OCI-M2 (cell line): Measurements from ENCODE around the gene EDAR.

Experiments used
- DNase-seq: peaks from one replicate; lab custom pipeline; 2025; ENCODE audit not compliant: unreplicated experiment; lab: John Stamatoyannopoulos, UW

EDAR gene

GRCh38 chr2:108941767-108942166, 47.3 kb downstream of the EDAR start:
- DNase-seq: no peak

GRCh38 chr2:108941161-108941665, 47.8 kb downstream of the EDAR start:
- no peak for DNase-seq

DNA sequence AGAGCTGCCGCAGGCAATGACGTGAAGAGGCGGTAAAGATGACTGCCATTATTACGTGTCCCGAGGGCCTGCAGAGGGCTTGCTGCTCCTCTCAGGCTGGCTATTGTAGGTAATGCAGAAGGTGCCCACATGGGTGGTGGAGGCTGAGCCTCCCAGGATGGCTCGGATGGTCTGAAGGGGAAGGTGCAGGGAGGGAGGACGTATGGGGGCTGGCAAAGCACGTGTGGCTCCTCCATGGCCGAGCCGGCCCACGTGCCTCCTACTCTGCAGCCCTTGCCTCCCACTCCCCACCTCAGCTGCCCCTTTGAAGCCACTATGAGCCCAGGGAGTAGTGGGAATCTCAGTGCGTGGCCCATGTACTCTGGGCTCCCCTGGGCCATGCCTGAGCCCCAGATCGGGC, 48.9 kb downstream of the EDAR start:
- DNase-seq: no peak

DNA sequence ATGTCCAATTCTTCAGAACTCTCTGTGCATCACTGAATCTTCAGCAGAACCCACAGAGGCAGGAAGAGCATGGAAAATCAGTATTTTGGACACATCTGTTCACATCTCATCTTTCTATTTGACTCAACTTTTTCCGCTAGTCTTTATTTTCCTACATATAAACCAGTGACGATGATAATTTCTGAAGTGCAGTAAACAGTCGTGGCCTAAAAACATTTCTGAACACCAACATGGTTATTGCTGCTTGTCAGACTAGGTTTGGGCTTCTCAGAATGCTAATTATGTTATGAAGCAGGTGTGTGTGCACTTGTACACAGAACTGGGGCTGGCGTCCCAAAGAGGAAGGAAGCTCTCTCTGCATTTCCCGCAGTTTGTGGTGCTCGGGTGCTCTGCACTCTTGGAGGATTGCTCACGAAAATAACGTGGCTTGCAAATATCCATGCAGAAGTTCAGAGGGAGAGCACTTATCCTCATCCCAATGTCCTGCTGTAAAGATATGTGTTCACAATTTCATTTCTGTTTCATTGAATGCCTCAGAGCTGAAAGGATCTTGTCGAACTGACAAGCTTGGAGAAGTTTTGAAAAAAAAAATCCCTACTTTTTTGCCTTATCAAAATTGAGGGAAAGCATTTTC, 50.8 kb downstream of the EDAR start:
- no peak for DNase-seq

- no peak for DNase-seq
Measured at GRCh38 chr2:108937367-108938017, 51.5 kb downstream of the EDAR start.

- no peak for DNase-seq
Measured at GRCh38 chr2:108936866-108937265, 52.2 kb downstream of the EDAR start.

- no peak for DNase-seq
Measured at GRCh38 chr2:108936076-108936864, 52.8 kb downstream of the EDAR start.

GRCh38 chr2:108935271-108935741, 53.7 kb downstream of the EDAR start:
- DNase-seq: no peak

GRCh38 chr2:108934583-108935245, 54.3 kb downstream of the EDAR start:
- DNase-seq: no peak

GRCh38 chr2:108934151-108934550, 54.9 kb downstream of the EDAR start:
- DNase-seq: no peak

DNA sequence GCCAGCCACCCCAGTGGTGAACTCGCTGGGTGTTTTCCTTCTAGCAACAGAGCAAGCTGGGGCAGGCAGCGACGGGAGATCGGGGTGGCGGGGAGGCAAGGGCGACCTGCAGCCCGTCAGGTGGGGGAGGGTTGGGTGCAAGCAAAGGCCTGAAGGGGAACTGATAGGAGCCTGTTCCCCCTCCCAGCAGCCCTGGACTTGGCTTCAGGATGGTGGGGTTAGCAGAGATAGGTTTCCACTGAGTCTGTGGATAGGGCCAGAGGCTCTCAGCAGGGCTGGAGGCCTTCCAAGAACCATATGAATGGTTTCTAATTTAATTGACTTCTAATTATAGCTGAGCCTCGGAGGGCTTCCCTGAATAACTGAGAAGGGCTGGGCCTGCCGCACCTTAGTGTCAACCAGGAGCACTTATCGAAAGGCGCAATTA, 55.3 kb downstream of the EDAR start:
- no peak for DNase-seq

DNA sequence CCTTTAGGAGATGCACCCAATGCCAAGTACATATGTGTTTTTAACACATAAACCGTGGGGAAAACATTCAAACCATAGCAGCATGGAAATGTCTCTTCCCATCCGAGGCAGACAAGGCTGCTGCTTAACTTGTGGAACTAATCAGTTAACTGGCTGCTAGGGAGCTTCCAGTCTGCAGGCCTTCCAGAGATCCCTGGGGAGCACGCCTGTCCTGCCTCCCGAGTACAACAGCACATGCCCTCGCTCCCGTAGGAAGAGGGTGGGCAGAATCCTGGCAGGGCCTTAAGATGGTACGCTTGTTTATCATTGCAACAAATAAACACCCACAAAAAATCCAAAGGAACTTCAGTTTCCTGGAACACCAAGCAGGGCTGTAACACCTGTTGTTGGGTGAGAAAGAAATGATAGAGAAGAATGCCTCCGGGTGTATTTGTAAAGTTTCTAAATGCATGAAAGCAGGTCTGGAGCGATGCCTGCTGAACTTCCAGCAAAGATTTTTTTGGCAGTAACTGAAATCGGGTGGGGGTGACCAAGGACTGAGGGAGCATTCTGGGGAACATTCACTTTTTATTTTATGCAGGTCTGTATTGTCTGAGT, 56.2 kb downstream of the EDAR start:
- DNase-seq: no peak

GRCh38 chr2:108931372-108931771, 57.6 kb downstream of the EDAR start:
- DNase-seq: no peak

DNA sequence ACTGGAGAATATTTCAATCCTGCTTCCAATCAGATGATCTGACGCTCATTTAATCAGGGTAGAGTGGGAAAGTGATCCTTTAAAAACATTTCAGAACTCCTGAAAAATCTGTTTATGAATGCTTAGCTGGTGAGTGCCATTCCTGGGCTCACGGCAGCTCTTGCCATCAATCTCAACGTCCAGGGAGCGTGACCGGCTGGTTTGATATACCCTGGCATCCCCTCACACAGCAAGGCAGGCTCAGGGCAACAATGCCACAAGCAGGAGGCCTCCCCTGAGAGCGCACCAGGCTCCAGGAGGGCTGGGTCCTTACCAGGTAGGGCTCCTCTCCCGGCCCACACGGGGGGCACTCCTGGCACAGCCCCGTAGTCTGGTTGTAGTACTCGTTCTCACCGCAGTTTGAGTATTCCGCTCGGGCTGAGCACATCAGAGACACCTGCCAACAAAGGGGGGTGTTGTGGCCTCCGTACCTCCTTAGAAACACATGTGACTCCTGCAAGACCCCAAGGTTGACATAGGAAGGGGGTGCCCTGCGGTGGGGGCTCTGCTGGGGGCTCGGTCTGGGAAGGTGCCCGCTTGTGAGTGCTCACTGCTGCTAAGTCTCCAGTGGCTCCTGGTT, 59.1 kb downstream of the EDAR start:
- DNase-seq: no peak

- no peak for DNase-seq
Measured at GRCh38 chr2:108928660-108929377, 60.2 kb downstream of the EDAR start.

DNA sequence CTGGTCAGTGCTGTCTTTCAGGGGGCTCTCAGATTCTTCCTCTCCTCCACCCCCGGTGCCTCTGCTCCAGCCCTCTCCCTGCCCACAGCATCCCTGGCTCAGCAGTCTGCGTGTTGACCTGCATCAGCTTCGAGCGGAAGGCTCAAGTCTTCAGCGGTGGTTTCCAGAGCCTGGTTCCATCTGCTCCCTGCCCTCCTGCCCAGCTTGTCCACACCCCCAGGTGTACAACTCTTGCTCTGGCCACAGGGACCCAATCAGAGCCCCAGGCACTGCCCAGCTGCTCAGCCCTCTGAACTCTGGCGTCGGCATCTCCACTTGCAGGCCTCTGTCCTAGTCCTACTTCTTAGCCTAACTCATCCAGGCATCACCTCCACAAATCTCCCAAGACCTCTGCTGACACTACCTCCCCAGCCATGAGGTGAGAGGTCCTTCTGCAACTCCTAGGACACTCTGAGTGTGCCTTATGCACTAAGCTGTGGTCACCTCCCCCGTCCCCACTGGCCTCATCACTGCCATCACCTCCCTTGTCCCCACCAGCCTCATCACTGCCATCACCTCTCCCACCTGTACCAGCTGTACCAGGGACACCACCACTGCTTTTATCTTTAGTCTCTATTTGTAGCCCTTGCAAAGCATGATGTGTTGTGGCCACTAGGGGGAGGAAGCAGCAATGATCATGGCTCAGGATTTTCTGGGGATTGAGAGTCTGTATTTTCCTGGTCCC, 60.9 kb downstream of the EDAR start:
- no peak for DNase-seq

DNA sequence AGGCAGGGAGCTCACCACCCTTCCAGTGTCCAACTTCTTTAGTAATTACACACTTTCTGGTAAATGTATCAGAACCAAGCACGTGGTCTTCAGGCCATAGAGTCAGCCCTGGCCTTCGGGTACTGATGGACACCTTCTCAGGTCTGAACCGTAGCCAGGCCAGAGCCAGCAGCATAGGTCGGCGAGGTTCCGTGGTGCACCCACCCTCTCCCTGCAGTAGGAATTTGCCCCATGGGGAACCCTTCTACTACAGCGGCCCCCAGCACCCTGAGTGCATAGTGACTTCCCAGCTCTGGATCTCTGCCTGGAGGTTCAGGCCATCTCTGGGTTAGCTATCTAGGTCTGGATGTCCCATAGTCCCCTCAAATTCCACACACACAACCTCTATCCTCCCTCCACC, 61.6 kb downstream of the EDAR start:
- no peak for DNase-seq

DNA sequence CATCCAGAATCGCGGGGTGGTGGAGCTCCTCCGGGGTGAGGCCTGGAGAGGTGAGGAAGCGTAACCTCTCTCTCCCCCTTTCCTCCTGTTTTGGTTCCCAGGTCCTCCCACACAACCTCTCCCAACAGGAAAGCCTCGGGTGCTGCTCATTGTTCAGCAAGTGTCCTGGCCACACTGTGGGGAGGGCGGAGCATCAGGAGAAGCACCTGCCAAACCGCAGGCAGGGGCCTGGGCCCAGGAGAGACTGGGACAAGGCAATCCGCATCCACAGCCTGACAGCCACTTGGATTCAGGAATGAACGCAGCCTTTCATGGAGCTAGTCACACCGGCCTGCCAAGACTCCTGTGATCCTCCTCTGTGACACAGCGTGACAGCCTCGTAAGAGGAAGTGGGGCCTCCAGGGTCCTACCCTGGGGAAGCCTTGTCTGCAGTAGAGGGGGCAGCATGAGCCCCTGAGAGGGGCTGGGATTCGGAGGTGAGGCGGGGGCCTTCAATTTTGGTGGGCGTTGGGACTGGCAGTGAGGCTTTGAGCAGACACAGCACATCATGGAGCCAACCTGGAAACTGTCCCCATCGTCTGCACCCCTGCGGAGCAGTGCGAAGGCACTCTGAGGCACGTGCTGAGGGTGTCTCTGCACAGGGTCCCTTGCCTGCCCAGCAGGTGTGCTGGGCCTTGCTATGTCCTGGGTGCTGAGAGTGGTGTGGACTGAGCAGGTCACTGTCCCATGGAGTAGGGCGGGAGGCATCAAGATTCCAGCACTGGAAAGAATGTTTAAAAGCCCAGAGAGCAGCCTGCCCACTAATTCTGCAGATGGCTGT, 62.2 kb downstream of the EDAR start:
- no peak for DNase-seq
